Stimulated activated CD4-positive, alpha-beta T cell treated with anti-CD3 and anti-CD28 coated beads, Interleukin-4, amount 100 ng/mL, for 24 hours (primary cell): ENCODE measurements around the gene GPN3.
"Not testable (repeated sequence)": the region's sequence is repeated elsewhere in the genome, so short reads cannot be mapped to it uniquely, and the experiment has no call there.

ENCODE experiments used
- DNase-seq: peaks from one replicate; pipeline ENCODE4 v3.0.0-alpha.2; 2020

GPN3 gene

GRCh38 chr12:110468214-110469048 is at the start of gene GPN3, which contains the start of gene FAM216A:
GPN3 (minus strand) TSS chr12:110468257; CDS start chr12:110468203, 54 bp downstream.
FAM216A (plus strand) TSS chr12:110468845; CDS start chr12:110468876, 31 bp downstream.
- DNase-seq = peak; percentile 96

DNA sequence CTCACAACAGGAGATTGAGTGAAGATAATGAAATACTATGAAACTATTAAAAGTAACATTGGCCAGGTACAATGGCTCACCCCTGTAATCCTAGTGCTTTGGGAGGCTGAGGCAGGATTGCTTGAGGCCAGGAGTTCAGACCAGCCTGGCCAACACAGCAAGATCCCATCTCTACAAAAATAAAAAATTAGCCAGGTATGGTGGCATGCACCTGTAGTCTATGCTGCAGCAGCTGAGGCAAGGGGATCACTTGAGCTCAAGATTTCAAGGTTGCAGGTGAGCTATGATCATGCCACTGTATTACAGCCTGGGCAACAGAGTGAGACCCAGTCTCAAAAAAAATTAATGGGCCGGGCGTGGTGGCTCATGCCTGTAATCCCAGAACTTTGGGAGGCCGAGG is 48.9 kb upstream of the GPN3 start:
- DNase-seq = no peak

DNA sequence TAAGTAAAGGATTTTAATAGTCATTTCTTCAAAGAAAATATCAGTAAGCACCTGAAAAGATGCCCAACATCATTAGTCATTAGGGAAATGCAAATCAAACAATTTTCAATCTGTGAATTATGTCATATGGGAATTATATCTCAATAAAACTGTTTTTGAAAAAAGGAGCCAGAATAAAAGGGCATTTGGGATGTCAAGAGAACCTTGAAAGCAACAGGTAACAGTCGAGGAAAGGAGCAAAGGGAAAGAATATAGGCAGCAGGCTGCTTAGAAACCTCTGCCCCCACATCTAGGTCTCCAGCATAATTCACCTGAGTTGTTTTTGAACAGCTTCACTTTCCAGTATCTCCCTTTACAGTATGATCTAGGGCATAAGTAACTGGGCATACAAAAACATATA is 46.3 kb upstream of the GPN3 start:
- no peak for DNase-seq

GRCh38 chr12:110513842-110514241 is 45.8 kb upstream of the GPN3 start:
- DNase-seq = no peak

- DNase-seq = no peak
Observed at GRCh38 chr12:110508071-110508586, 40.1 kb upstream of the GPN3 start.

DNA sequence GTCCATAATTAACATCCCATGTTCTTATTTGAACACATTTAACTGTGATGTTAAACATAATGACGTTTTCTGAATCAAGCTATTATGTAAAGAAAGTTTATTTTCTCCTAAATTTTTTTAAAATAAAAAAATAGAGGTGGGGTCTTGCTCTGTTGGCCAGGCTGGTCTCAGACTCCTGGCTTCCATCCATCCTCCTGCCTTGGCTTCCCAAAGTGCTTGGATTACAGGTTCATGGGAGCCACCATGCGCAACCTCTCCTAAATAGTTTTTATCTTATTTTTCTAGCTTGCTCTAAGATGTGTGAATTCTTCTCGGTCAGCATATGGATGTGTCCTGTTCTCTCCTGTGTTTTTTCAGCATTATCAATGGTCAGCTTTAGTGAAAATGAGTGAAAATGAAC is 37.3 kb upstream of the GPN3 start:
- no peak for DNase-seq

DNA sequence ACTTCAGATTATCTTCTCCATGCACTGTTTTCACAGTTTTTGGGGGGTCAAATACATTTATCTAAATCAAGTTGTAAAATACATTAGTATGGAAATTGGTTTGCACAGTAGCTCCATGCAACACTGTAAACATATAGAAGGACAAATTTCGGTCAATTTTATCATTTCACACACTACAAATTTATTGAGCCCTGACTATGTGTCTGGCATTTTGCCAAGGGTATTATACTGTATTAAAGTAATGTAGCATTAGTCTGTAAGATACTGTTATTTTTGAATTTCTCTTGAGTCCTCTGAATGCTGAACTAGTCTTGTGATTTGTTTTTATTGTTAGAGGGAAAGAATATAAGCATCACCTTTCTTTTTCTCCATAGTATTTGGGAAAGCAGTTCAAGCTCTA is 35.4 kb upstream of the GPN3 start:
- DNase-seq = no peak

DNA sequence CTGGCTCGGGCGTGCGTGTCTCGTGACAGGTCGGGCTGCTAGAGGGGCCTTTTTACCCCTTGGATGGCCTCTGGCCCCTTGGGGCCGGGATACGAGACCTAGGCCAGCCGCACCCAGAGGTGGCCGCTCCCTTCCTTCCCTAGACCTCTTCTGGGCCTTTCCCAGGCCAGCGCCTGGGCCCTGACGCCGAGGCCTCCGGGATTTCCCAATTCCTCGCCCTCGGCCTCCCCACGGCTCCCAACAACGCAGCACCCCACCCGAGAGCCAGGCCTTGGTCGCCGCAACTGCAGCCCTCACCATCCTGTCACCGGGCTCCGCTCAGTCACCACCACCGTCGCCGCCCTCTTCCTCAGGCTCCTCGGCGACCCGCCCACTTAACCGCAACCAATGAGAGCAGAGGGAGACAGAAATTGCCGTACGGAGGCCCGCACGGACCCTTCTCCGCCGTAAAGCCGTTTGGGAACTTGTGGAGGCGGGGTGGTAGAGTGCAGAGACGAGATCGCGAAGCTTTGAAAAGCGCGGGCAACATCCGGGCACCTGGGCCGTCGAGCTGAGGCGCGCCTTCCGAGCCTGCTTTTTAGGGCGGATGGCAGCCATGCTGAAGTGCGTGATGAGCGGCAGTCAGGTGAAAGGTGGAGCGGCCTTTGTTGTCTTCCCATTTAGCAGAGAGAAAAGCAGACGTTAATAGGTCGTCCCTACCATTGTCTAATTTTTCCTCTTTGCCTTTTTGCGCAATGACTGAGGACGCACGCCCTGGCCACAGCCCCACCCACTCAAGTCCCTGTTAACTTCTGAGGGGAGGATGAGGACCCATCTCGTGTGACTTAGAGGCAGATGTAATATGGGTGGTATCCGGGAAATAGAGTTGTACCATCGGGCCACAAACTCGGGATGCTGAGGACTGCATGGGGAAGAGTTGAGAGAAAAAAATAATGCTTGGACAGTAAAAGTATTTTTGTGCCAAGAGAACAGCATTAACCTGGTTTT is 34.0 kb upstream of the GPN3 start, which contains the start of the genes RAD9B and VPS29:
Gene RAD9B, plus strand, starts transcription at position 580 of the 987 bp plus-strand sequence. Its CDS starts 7 bp downstream, at position 587.
Gene VPS29, minus strand, starts transcription at position 360 of the 987 bp plus-strand sequence. Its CDS starts 60 bp downstream, at position 300.
- peak; percentile 99 for DNase-seq

DNA sequence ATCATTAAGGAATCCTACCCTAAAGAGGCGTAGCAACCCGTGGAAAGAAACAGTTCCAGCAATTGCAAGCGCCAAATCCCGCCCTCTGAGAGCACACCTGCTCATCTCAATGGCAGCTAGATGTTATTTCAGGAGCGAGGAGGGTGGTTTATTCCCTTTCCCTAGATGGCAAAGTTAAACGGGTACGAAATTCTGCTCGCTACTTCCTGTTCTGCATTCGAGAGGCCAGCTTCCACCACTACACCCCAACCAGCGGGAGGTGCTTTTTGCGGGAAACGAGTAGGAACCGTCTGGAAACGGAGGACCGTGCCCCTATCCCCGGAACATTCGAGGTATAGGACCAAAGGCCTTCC is 33.3 kb upstream of the GPN3 start:
- DNase-seq = peak; percentile 32

- no peak for DNase-seq
Observed at GRCh38 chr12:110498984-110499706, 31.1 kb upstream of the GPN3 start.

- DNase-seq = no peak
Observed at GRCh38 chr12:110475426-110475825, 7.4 kb upstream of the GPN3 start.

GRCh38 chr12:110467847-110468213 is 227 bp downstream of the GPN3 start:
- no peak for DNase-seq

DNA sequence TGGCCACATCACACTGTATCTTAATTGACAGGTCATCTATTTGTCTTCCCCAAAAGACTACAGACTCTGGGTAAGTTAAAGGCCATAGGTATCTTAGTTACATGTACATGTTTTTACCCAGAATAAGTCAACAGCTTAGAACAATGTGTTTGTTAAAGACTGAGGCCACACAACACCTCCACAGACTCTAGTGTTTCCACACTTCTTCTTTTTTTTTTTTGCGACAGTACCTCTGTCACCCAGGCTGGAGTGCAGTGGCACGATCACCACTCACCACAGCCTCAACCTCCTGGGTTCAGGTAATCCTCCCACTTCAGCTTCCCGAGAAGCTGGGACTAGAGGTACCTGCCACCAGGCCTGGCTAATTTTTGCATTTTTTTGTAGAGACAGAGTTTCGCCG is 1.3 kb downstream of the GPN3 start:
- no peak for DNase-seq

- not testable (repeated sequence) for DNase-seq
Observed at GRCh38 chr12:110465765-110466164, 2.3 kb downstream of the GPN3 start.

DNA sequence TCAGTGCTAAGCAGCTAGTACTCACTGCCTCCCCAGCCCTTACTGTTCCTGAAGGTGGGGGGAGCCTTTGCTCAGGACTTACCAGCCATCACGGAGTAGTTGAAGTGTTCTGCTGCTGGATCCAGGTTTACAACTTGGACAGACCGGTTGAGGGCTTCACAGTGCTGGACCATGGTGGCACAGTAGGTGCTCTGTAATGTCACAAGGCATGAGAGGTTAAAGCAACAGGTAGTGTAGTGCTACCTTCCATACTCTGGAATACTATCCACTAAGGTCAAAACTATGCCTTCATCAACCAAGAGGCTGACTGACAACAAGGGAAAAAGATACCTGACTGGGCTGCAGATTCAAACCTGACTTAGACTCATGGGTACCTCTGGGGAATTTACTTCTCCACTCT is 3.0 kb downstream of the GPN3 start:
- DNase-seq = no peak

GRCh38 chr12:110461189-110461588 is 6.9 kb downstream of the GPN3 start:
- not testable (repeated sequence) for DNase-seq

- no peak for DNase-seq
Observed at GRCh38 chr12:110458756-110459155, 9.3 kb downstream of the GPN3 start.

DNA sequence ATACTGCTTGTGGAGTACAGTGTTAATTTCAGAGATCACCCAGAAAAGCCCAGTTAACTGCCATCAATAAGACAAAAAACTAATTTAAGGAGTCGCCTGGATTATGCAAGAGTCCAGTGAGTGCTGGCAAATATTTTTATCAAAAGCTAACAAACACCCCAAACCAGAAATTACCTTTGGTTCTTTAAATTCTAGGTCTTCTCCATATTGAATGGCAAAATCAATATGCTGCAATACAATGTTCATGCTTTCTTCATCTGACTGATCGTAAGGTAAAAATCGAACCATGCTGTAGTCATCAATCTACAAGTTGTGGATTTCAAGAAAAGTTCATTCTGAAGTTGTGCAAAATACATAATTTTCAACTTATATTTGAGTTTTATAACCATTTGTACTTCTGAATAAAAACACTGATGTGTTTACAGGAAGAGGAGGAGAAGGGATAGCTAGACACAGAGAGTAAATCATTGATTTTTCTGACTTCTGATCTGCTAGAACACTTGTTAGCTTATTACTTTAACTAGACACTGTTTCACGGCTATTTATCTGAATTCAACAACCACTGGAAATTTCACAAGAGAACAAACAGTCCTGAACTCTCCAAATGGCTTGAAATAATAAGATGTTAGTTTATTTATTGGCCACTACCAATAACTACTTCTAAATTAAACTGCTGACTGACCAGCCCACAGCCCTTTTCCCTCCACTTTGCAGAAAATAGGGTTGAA is 14.3 kb downstream of the GPN3 start:
- no peak for DNase-seq

- no peak for DNase-seq
Observed at GRCh38 chr12:110451263-110451662, 16.8 kb downstream of the GPN3 start.

GRCh38 chr12:110449799-110450497 is 18.1 kb downstream of the GPN3 start, which contains the start of gene ARPC3:
ARPC3 (minus strand) TSS chr12:110450337; CDS start chr12:110450260, 77 bp downstream.
- peak; percentile 96 for DNase-seq

GRCh38 chr12:110444455-110444854 is 23.6 kb downstream of the GPN3 start:
- DNase-seq = no peak
